Panc1 (cell line): ENCODE data around the gene ACSS3. TPM values are rescaled to one million over a fixed set of nuclear protein-coding genes. Genes with fewer than 3 reads are reported as not detected.

Experiments
- ATAC-seq: fragments of 200-7000 bp; cut with Tn5 transposase; 2 replicates; pipeline ENCODE4 v1.9.1; 2020; ENCODE audit warnings: mild to moderate bottlenecking, moderate library complexity
- BruUV-seq: library from RNA; stranded (reverse); fragments of 400-500 nt; replicated peaks from 2 replicates; lab custom pipeline; 2021; lab: Mats Ljungman, UMichigan
- CTCF ChIA-PET: fragments of 300-600 bp; sonication (Branson Sonifier 250); formaldehyde crosslinking; loops from one replicate; lab custom pipeline; 2022; ENCODE audit warnings: antibody characterized with exemption; lab: Charles Lee
- POLR2A ChIA-PET: fragments of 300-600 bp; sonication (Branson Sonifier 250); formaldehyde crosslinking; loops from one replicate; lab custom pipeline; 2022; ENCODE audit warnings: antibody characterized with exemption; lab: Charles Lee
- DNase-seq: peaks from one replicate; pipeline ENCODE4 v3.0.0-alpha.2; 2010; ENCODE audit warnings: low read depth, low spot score
- H3K27ac ChIP-seq: 2 replicates; pipeline ENCODE4 v1.5.1; 2011; ENCODE audit warnings: mild to moderate bottlenecking, low read length, inconsistent platforms
- H3K27me3 ChIP-seq: fragments of 200-500 bp; sonication (Bioruptor generic); 2 replicates; pipeline ENCODE4 v1.6.0; 2014; ENCODE audit warnings: low read length, inconsistent platforms; ENCODE audit not compliant: control insufficient read depth, insufficient read depth
- H3K36me3 ChIP-seq: fragments of 200-500 bp; sonication (Bioruptor generic); 2 replicates; pipeline ENCODE4 v1.5.1; 2014; ENCODE audit warnings: inconsistent platforms, mild to moderate bottlenecking, low read length, moderate library complexity; ENCODE audit not compliant: control insufficient read depth, insufficient read depth
- H3K4me1 ChIP-seq: 2 replicates; pipeline ENCODE4 v1.5.1; 2011; ENCODE audit warnings: inconsistent platforms, mild to moderate bottlenecking, low read length, moderate library complexity; ENCODE audit not compliant: control insufficient read depth, insufficient read depth
- H3K4me3 ChIP-seq, 2 experiments: 2 replicates each; pipeline ENCODE4 v1.5.1; 2011 to 2012; ENCODE audit warnings: low read depth in 2 of 2, low read length in 2 of 2, mild to moderate bottlenecking in 2 of 2, inconsistent platforms in 1 of 2, moderate library complexity in 1 of 2
- H3K9me3 ChIP-seq: fragments of 200-500 bp; sonication (Bioruptor generic); 2 replicates; pipeline ENCODE4 v1.5.1; 2014; ENCODE audit warnings: low read depth, mild to moderate bottlenecking, inconsistent platforms, low read length, moderate library complexity; ENCODE audit not compliant: control insufficient read depth, insufficient read depth
- CTCF ChIP-seq: fragments of 450-650 bp; IDR thresholded peaks from 2 replicates; pipeline ENCODE4 v1.5.1; 2017; ENCODE audit warnings: mild to moderate bottlenecking
- POLR2AphosphoS5 ChIP-seq: IDR thresholded peaks from 2 replicates; pipeline ENCODE4 v1.6.1; 2012; ENCODE audit warnings: mild to moderate bottlenecking, low read depth, low read length, moderate library complexity
- REST ChIP-seq, 2 experiments: IDR thresholded peaks; 2 replicates each; pipeline ENCODE4 v1.6.1; 2011 to 2012; ENCODE audit warnings: low read depth in 2 of 2, control low read depth in 1 of 2, low read length in 1 of 2, mild to moderate bottlenecking in 1 of 2, moderate library complexity in 1 of 2; ENCODE audit not compliant: insufficient read depth in 1 of 2
- SIN3A ChIP-seq: IDR thresholded peaks from 2 replicates; pipeline ENCODE4 v1.6.1; 2012; ENCODE audit warnings: low read depth, mild to moderate bottlenecking, low read length, moderate library complexity, borderline replicate concordance; ENCODE audit not compliant: insufficient read depth
- TCF7L2 ChIP-seq: IDR thresholded peaks from 2 replicates; pipeline ENCODE4 v1.6.1; 2011; ENCODE audit warnings: mild to moderate bottlenecking, low read depth, low read length, inconsistent platforms
- in situ Hi-C: cut with HindIII; loops from 2 replicates; pipeline ENCODE4 v1.10.0; 2016; ENCODE audit warnings: low sequenced_read_pairs, low pct_unique_long_range_greater_than_20kb
- intact Hi-C: fragments of 100-400 bp; cut with micrococcal nuclease; formaldehyde crosslinking; loops from one replicate; pipeline ENCODE4 v1.10.0; 2022; ENCODE audit not compliant: unreplicated experiment
- total RNA-seq: library from RNA; stranded (reverse); gene quantifications from one replicate; pipeline ENCODE4 v1.2.1, GENCODE V29; 2021; ENCODE audit not compliant: unreplicated experiment

Gene ACSS3
- total RNA-seq, 1 experiment from 2014 or later, result 0.10 TPM

GRCh38 chr12:81255456-81255855 is 177.6 kb downstream of the ACSS3 start:
- in situ Hi-C loops (no loop called here), intact Hi-C loops (loop anchor here (10.0 kb wide), 1 partner anchor 781 kb away; no protein-coding TSS in a partner anchor)
- no peak overlapping the region for H3K4me3 ChIP-seq
- no peak overlapping the region for H3K27ac ChIP-seq
- no peaks in the 10 kb centered on the region for H3K36me3 ChIP-seq
- DNase-seq (no peak), ATAC-seq (no peak)
- BruUV-seq, result no TSS peak
- H3K27me3 ChIP-seq, result no peaks in the 10 kb centered on the region
- no peaks in the 10 kb centered on the region for H3K9me3 ChIP-seq
- TF ChIP-seq SIN3A, result no peak
- TF ChIP-seq CTCF, result no peak
- no peak for TF ChIP-seq REST (IDR thresholded peaks at IDR 0.05; ENCODE audit: insufficient read depth in 1 of 2, low read depth in 2 of 2, low read length in 1 of 2)
- no peak for TF ChIP-seq TCF7L2
- no peak for TF ChIP-seq POLR2AphosphoS5
- no peaks in the 10 kb centered on the region for H3K4me1 ChIP-seq
- POLR2A ChIA-PET, result no interaction called here
- CTCF ChIA-PET, result no interaction called here

- DNase-seq (no peak), ATAC-seq (no peak)
- Histone ChIP-seq H3K36me3 (no peaks in the 10 kb centered on the region), H3K4me1 (no peaks in the 10 kb centered on the region), H3K27ac (no peak overlapping the region), H3K9me3 (no peaks in the 10 kb centered on the region), H3K4me3 (no peak overlapping the region), H3K27me3 (no peaks in the 10 kb centered on the region)
- no peak for TF ChIP-seq SIN3A
- no TSS peak for BruUV-seq
- POLR2A ChIA-PET, result no interaction called here
- in situ Hi-C loops (no loop called here), intact Hi-C loops (loop anchor here (10.0 kb wide), 1 partner anchor 781 kb away; no protein-coding TSS in a partner anchor)
- CTCF ChIA-PET, result no interaction called here
These were observed 178.1 kb downstream of the ACSS3 start for GRCh38 chr12:81255947-81256346.

- intact Hi-C loops (loop anchor here (10.0 kb wide), 1 partner anchor 783 kb away; no protein-coding TSS in a partner anchor), in situ Hi-C loops (no loop called here)
- TF ChIP-seq CTCF, result peak; percentile 52; the same call in 1 of the 2 replicates
- no peak for TF ChIP-seq SIN3A
- POLR2A ChIA-PET, result no interaction called here
- Histone ChIP-seq H3K4me1 (no peaks in the 10 kb centered on the region), H3K36me3 (no peaks in the 10 kb centered on the region), H3K27me3 (no peaks in the 10 kb centered on the region), H3K27ac (no peak overlapping the region), H3K9me3 (no peaks in the 10 kb centered on the region), H3K4me3 (no peak overlapping the region)
- no TSS peak for BruUV-seq
- CTCF ChIA-PET, result interaction anchor here (1.3 kb wide), 1 partner anchor 421 kb away, joined by 5 read pairs; no protein-coding TSS in a partner anchor
- DNase-seq, result no peak
- no peak for ATAC-seq
These were observed 180.2 kb downstream of the ACSS3 start for GRCh38 chr12:81257947-81258551.
